Measurements from ENCODE around the gene CABP1. TPM values are rescaled to one million over a fixed set of nuclear protein-coding genes. Genes with fewer than 3 reads are reported as not detected.

CABP1 gene
- total RNA-seq, 1 experiment from 2014 or later = not detected

DNA sequence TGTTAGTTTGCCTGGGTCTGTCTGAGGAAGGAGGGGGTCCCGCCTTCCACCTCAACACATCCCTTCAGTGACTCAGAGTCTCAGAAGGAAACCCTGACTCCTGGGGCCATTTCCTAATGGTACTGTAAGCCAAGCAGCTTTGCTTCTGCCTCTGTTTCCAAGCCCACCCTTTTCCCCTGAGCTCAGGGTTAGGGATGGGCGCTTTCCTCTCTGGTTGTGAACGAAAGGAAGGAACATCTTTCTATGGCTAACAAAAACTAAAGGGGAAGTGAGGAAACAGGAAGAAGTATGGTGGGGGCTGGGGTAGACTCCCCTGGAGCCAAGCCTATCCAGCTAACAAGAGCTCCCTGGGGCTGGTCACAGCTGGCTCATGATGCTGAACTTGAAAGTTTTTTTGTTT lies 58.2 kb downstream of the CABP1 start:
- intact Hi-C loops (cut with micrococcal nuclease; ENCODE audit: unreplicated experiment) (no loop called here), in situ Hi-C loops (cut with HindIII; ENCODE audit: low pct_unique_long_range_greater_than_20kb, low sequenced_read_pairs) (no loop called here)
- no TSS peak for BruUV-seq (replicated peaks)
- ATAC-seq (no peak), DNase-seq (ENCODE audit: low read depth, low spot score) (no peak)
- Histone ChIP-seq H3K4me1 (ENCODE audit: control insufficient read depth, insufficient read depth, low read length) (no peaks in the 10 kb centered on the region), H3K9me3 (ENCODE audit: control insufficient read depth, insufficient read depth, low read depth, low read length) (no peaks in the 10 kb centered on the region), H3K4me3 (ENCODE audit: low read depth in 2 of 2, low read length in 2 of 2) (no peak overlapping the region), H3K27me3 (ENCODE audit: control insufficient read depth, insufficient read depth, low read length) (no peaks in the 10 kb centered on the region), H3K36me3 (ENCODE audit: control insufficient read depth, insufficient read depth, low read length) (peaks cover 17% of the 10 kb centered on the region), H3K27ac (ENCODE audit: low read length) (no peak overlapping the region)
- TF ChIP-seq CTCF (IDR thresholded peaks at IDR 0.05) = no peak
- TF ChIP-seq SIN3A (IDR thresholded peaks at IDR 0.05; ENCODE audit: borderline replicate concordance, insufficient read depth, low read depth, low read length) = no peak
- TF ChIP-seq, protein P1, sequence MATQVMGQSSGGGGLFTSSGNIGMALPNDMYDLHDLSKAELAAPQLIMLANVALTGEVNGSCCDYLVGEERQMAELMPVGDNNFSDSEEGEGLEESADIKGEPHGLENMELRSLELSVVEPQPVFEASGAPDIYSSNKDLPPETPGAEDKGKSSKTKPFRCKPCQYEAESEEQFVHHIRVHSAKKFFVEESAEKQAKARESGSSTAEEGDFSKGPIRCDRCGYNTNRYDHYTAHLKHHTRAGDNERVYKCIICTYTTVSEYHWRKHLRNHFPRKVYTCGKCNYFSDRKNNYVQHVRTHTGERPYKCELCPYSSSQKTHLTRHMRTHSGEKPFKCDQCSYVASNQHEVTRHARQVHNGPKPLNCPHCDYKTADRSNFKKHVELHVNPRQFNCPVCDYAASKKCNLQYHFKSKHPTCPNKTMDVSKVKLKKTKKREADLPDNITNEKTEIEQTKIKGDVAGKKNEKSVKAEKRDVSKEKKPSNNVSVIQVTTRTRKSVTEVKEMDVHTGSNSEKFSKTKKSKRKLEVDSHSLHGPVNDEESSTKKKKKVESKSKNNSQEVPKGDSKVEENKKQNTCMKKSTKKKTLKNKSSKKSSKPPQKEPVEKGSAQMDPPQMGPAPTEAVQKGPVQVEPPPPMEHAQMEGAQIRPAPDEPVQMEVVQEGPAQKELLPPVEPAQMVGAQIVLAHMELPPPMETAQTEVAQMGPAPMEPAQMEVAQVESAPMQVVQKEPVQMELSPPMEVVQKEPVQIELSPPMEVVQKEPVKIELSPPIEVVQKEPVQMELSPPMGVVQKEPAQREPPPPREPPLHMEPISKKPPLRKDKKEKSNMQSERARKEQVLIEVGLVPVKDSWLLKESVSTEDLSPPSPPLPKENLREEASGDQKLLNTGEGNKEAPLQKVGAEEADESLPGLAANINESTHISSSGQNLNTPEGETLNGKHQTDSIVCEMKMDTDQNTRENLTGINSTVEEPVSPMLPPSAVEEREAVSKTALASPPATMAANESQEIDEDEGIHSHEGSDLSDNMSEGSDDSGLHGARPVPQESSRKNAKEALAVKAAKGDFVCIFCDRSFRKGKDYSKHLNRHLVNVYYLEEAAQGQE (IDR thresholded peaks at IDR 0.05; ENCODE audit: insufficient read depth in 1 of 2, low read depth in 2 of 2, low read length in 1 of 2) = no peak
- TF ChIP-seq TCF7L2 (IDR thresholded peaks at IDR 0.05; ENCODE audit: low read depth, low read length) = no peak
- ChIA-PET POLR2A (no interaction called here), CTCF (no interaction called here)

DNA sequence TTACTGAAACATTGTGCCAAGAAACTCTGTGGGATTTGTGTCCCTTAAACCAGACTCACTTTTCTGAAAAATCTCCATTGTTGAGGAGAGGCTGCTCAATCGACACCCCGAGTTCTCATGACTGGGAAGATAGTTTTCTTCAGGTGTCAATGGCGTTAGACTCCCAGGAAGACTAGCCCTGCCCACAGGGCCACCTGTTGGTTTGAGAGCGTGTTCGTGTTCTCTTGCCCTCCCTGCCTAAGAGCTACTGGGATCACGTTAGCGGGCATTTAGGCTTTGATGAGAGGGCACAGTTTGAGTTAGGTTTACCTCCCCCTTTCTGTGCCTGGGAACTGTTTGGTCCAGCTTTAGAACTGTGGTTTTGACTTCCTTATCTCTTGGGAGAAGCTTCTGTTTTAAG lies 59.1 kb downstream of the CABP1 start:
- Histone ChIP-seq H3K4me1 (ENCODE audit: control insufficient read depth, insufficient read depth, low read length) (no peaks in the 10 kb centered on the region), H3K36me3 (ENCODE audit: control insufficient read depth, insufficient read depth, low read length) (peaks cover 17% of the 10 kb centered on the region), H3K9me3 (ENCODE audit: control insufficient read depth, insufficient read depth, low read depth, low read length) (no peaks in the 10 kb centered on the region), H3K4me3 (ENCODE audit: low read depth in 2 of 2, low read length in 2 of 2) (no peak overlapping the region), H3K27me3 (ENCODE audit: control insufficient read depth, insufficient read depth, low read length) (no peaks in the 10 kb centered on the region), H3K27ac (ENCODE audit: low read length) (no peak overlapping the region)
- in situ Hi-C loops (cut with HindIII; ENCODE audit: low pct_unique_long_range_greater_than_20kb, low sequenced_read_pairs) (no loop called here), intact Hi-C loops (cut with micrococcal nuclease; ENCODE audit: unreplicated experiment) (no loop called here)
- BruUV-seq (replicated peaks) = no TSS peak
- no peak for ATAC-seq
- CTCF ChIA-PET = no interaction called here
- DNase-seq (ENCODE audit: low read depth, low spot score) = no peak
- TF ChIP-seq CTCF (IDR thresholded peaks at IDR 0.05) = no peak
- TF ChIP-seq POLR2AphosphoS5 (IDR thresholded peaks at IDR 0.05; ENCODE audit: low read depth, low read length) = no peak
- no peak for TF ChIP-seq TCF7L2 (IDR thresholded peaks at IDR 0.05; ENCODE audit: low read depth, low read length)
- TF ChIP-seq SIN3A (IDR thresholded peaks at IDR 0.05; ENCODE audit: borderline replicate concordance, insufficient read depth, low read depth, low read length) = no peak
- TF ChIP-seq, protein P1 (IDR thresholded peaks at IDR 0.05; ENCODE audit: insufficient read depth in 1 of 2, low read depth in 2 of 2, low read length in 1 of 2) = no peak
- POLR2A ChIA-PET = no interaction called here

Measured in Panc1 (cell line).